Measurements from ENCODE around the gene RECK. TPM values are rescaled to one million over a fixed set of nuclear protein-coding genes. Genes with fewer than 3 reads are reported as not detected.

RECK gene
- total and polyA plus RNA-seq, 2 experiments from 2014 or later, result 8.1 to 11.6 TPM

- Histone ChIP-seq H3K27me3 (ENCODE audit: insufficient read depth) (no peaks in the 10 kb centered on the region), H3K4me3 (no peak overlapping the region), H4K20me1 (replicated peaks; ENCODE audit: insufficient read depth) (no peaks in the 10 kb centered on the region), H3K9me2 (ENCODE audit: insufficient read depth) (peaks cover 4% of the 10 kb centered on the region; the same call in 1 of the 2 replicates), H2AFZ (no peak overlapping the region), H3K36me3 (ENCODE audit: insufficient read depth) (no peaks in the 10 kb centered on the region), H3K79me2 (replicated peaks; ENCODE audit: insufficient read depth) (no peaks in the 10 kb centered on the region), H3F3A (replicated peaks; ENCODE audit: low read depth) (no peaks in the 10 kb centered on the region), H3K4me1 (ENCODE audit: insufficient read depth) (no peaks in the 10 kb centered on the region), H3K4me2 (no peak overlapping the region), H3K27ac (ENCODE audit: low read depth) (no peak overlapping the region)
- no peaks in the 10 kb centered on the region; the same call in 2 of the 3 replicates for H3K9me3 Mint-ChIP-seq
- H3K27ac Mint-ChIP-seq, result no peak overlapping the region
- TF ChIP-seq, protein P1, sequence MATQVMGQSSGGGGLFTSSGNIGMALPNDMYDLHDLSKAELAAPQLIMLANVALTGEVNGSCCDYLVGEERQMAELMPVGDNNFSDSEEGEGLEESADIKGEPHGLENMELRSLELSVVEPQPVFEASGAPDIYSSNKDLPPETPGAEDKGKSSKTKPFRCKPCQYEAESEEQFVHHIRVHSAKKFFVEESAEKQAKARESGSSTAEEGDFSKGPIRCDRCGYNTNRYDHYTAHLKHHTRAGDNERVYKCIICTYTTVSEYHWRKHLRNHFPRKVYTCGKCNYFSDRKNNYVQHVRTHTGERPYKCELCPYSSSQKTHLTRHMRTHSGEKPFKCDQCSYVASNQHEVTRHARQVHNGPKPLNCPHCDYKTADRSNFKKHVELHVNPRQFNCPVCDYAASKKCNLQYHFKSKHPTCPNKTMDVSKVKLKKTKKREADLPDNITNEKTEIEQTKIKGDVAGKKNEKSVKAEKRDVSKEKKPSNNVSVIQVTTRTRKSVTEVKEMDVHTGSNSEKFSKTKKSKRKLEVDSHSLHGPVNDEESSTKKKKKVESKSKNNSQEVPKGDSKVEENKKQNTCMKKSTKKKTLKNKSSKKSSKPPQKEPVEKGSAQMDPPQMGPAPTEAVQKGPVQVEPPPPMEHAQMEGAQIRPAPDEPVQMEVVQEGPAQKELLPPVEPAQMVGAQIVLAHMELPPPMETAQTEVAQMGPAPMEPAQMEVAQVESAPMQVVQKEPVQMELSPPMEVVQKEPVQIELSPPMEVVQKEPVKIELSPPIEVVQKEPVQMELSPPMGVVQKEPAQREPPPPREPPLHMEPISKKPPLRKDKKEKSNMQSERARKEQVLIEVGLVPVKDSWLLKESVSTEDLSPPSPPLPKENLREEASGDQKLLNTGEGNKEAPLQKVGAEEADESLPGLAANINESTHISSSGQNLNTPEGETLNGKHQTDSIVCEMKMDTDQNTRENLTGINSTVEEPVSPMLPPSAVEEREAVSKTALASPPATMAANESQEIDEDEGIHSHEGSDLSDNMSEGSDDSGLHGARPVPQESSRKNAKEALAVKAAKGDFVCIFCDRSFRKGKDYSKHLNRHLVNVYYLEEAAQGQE (IDR thresholded peaks at IDR 0.05; ENCODE audit: unreplicated experiment), result no peak
- TF ChIP-seq, protein P2, sequence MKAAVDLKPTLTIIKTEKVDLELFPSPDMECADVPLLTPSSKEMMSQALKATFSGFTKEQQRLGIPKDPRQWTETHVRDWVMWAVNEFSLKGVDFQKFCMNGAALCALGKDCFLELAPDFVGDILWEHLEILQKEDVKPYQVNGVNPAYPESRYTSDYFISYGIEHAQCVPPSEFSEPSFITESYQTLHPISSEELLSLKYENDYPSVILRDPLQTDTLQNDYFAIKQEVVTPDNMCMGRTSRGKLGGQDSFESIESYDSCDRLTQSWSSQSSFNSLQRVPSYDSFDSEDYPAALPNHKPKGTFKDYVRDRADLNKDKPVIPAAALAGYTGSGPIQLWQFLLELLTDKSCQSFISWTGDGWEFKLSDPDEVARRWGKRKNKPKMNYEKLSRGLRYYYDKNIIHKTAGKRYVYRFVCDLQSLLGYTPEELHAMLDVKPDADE (IDR thresholded peaks at IDR 0.05), result no peak
- TF ChIP-seq ZNF114 (CRISPR knock-in tag; IDR thresholded peaks at IDR 0.05), result no peak
- no peak for TF ChIP-seq EZH2phosphoT487 (IDR thresholded peaks at IDR 0.05; ENCODE audit: unreplicated experiment)
- TF ChIP-seq STAT1 (IDR thresholded peaks at IDR 0.05; ENCODE audit: unreplicated experiment), result no peak
- no peak for TF ChIP-seq ZNF331 (CRISPR knock-in tag; IDR thresholded peaks at IDR 0.05; ENCODE audit: low read depth)
- TF ChIP-seq EZH2 (IDR thresholded peaks at IDR 0.05; ENCODE audit: low read depth, unreplicated experiment), result no peak
- no peak for TF ChIP-seq NANOG (IDR thresholded peaks at IDR 0.05; ENCODE audit: borderline replicate concordance)
- TF ChIP-seq JUNB (IDR thresholded peaks at IDR 0.05; ENCODE audit: unreplicated experiment), result no peak
- no peak for TF ChIP-seq CTCF (conservative IDR thresholded peaks at IDR 0.05; ENCODE audit: low read depth in 2 of 2)
- H3K4me3 Mint-ChIP-seq, result no peak overlapping the region
- no peak for DNase-seq (ENCODE audit: low spot score)
- no peaks in the 10 kb centered on the region for H3K4me1 Mint-ChIP-seq
- ATAC-seq, result no peak
- peaks cover 5% of the 10 kb centered on the region for H3K27me3 Mint-ChIP-seq (ENCODE audit: insufficient read depth, low read depth, poor library complexity)
- no peaks in the 10 kb centered on the region for H3K36me3 Mint-ChIP-seq (ENCODE audit: low read depth)
These were observed 25.3 kb upstream of the RECK start for GRCh38 chr9:36011379-36011778.
